Muscle layer of colon (tissue), 2 donors: Measurements from ENCODE around the gene ZNF337.

Experiments used
- H3K27ac ChIP-seq: one replicate; pipeline ENCODE4 v1.7.0; 2013; ENCODE audit warnings: low read depth, mild to moderate bottlenecking, low read length, moderate library complexity
- H3K27me3 ChIP-seq, 2 donors: one replicate each; pipeline ENCODE4 v1.7.0; 2013; ENCODE audit warnings: low read length in 2 of 2, mild to moderate bottlenecking in 2 of 2; ENCODE audit not compliant: insufficient read depth in 2 of 2, control insufficient read depth in 1 of 2
- H3K36me3 ChIP-seq: one replicate; pipeline ENCODE4 v1.7.0; 2013; ENCODE audit warnings: mild to moderate bottlenecking, low read length; ENCODE audit not compliant: insufficient read depth
- H3K4me1 ChIP-seq: one replicate; pipeline ENCODE4 v1.7.0; 2013; ENCODE audit warnings: mild to moderate bottlenecking, low read length; ENCODE audit not compliant: insufficient read depth
- H3K4me3 ChIP-seq, 2 donors: one replicate each; pipeline ENCODE4 v1.7.0; 2013; ENCODE audit warnings: low read length in 2 of 2, low read depth in 1 of 2, mild to moderate bottlenecking in 1 of 2, moderate library complexity in 1 of 2
- H3K9ac ChIP-seq: one replicate; pipeline ENCODE4 v1.7.0; 2013; ENCODE audit warnings: low read length
- H3K9me3 ChIP-seq: one replicate; pipeline ENCODE4 v1.7.0; 2013; ENCODE audit warnings: mild to moderate bottlenecking, low read length
- donor health status: abdominal sarcoma.
- donor health status: Adenocarcinoma of cecum.

The ZNF337 gene

DNA sequence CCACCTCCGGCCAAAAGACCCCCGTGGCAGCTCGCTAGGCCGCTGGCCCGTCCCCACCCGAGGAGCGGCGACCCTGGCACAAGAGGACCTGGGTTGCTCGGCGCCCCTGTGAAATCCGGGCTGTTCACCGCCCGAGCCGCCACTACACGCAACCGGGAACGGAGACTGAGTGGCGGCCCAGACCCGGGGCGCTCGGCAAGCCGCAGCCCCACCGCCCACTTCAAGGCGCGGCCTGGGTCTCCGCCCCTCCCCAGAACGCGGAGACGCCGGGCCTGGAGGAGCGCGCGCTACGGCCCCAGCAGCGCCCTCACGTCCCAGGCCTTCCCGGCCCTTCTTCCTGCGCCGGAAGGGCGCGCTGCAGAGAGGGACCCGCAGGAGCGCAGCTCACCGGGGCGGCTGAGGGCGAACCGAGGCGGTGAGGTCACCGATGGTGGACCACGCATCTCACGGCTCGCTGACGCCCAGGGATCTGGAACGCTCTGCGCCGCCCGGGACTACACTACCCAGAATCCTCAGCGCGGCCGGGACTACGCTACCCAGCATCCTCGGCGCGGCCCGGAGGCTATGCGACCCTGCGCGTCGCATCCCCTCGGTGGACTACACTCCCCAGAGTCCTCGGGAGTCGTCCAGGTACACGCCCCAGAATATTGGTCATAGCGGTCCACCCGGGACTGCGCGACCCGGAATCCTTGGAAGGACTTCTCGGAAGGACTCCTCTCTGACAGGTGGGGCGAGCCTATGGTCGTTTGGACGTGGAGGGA lies at the start of gene ZNF337:
TSS of gene ZNF337 (minus strand) at position 483 of the 761 bp plus-strand sequence. CDS start 10,436 bp downstream, outside the sequence.
- no peaks in the 10 kb centered on the region for H3K9me3 ChIP-seq
- no peaks in the 10 kb centered on the region for H3K36me3 ChIP-seq
- no peaks in the 10 kb centered on the region for H3K27me3 ChIP-seq
- peak within 1 kb of the TSS; percentile 66 to 89 for H3K4me3 ChIP-seq
- peak within 1 kb of the TSS; percentile 79 for H3K27ac ChIP-seq
- peaks cover 7% of the 10 kb centered on the region for H3K4me1 ChIP-seq
- peak within 1 kb of the TSS; percentile 47 for H3K9ac ChIP-seq

DNA sequence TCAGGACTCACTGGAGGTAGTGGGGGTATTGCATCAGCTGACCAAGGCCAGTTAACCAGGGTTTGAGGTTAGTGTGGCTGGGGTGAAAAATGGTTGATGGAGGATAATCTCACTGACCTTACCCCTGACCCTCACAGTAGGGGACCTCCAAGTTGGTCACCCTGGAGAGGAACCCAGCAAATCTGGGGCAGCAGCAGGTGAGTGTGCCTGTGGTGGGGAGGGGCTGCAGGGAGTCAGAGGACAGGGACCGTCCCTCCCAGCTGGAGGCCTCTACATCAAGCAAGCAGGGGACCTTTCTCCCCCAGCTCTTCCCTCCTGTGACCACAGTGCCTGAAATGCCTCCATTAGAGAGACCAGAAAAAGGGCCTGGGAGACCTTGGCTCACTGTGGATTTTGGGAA lies 49.1 kb upstream of the ZNF337 start:
- no peaks in the 10 kb centered on the region for H3K36me3 ChIP-seq
- H3K4me1 ChIP-seq: no peaks in the 10 kb centered on the region
- no peak overlapping the region for H3K4me3 ChIP-seq
- H3K27me3 ChIP-seq: no peaks in the 10 kb centered on the region
- no peak overlapping the region for H3K9ac ChIP-seq
- no peaks in the 10 kb centered on the region for H3K9me3 ChIP-seq
- H3K27ac ChIP-seq: no peak overlapping the region

DNA sequence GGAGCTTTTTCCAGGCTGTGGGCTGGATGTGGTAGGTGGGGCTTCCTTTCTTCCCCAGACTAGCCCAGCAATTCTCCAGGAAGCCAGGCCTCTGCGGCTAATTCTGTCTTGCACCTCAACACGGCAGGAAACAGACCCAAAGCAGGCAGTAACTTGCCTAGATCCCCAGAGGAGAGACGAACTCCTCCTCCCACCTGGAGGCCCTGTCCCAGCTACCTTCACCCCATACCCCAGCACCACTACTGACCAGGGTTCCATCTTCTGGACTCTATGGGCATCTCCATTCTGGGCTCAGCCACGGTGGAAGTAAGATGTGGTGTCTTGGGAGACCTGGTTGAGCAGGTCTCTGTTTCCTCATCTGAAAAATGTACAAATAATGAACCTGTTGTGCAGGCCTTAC lies 48.4 kb upstream of the ZNF337 start:
- Histone ChIP-seq H3K4me3 (no peak overlapping the region), H3K27me3 (no peaks in the 10 kb centered on the region), H3K27ac (no peak overlapping the region), H3K36me3 (no peaks in the 10 kb centered on the region), H3K4me1 (no peaks in the 10 kb centered on the region), H3K9me3 (no peaks in the 10 kb centered on the region), H3K9ac (no peak overlapping the region)

DNA sequence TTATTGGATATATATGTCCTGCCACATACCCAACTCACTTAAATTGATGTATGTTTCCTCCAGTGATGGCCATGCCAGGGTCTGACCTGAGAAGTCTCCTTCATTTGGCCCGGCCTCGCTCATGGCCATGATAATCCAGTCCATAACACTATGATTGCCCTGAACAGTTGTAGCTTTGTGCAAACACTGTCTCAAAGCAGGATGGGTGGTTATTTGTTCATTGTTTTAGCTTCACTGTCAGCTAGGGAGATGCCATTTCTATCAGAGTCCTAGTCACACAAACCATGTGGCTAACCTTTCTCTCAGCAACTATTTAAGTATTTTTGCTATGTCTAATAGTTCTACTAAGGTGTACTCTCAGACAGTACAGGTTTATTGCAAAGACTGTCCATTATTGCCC lies 47.6 kb upstream of the ZNF337 start:
- no peak overlapping the region for H3K9ac ChIP-seq

DNA sequence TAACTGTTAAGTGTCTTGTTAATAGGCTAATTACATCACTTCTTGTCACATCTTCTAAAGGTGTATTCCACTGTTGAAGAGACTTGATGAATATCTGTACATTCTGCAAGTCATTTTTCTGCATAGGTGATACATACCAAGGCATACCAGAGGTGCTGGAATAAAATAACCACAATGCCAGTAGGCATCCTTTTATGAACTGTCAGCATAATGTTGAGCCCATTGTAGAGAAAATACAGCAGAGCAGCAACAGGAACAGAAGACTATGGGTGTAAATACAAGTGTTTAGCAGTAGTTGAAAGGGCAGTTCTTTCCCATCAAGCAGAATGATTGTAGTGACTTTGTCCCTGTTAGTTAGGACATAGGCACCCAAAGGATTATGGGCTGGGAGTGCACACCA lies 44.4 kb upstream of the ZNF337 start:
- Histone ChIP-seq H3K9ac (no peak overlapping the region), H3K4me3 (no peak overlapping the region), H3K4me1 (no peaks in the 10 kb centered on the region), H3K36me3 (no peaks in the 10 kb centered on the region), H3K27me3 (no peaks in the 10 kb centered on the region), H3K9me3 (no peaks in the 10 kb centered on the region), H3K27ac (no peak overlapping the region)

More for the DNA sequence above, 47.6 kb upstream of the ZNF337 start:
- Histone ChIP-seq H3K9me3 (no peaks in the 10 kb centered on the region), H3K4me3 (no peak overlapping the region), H3K27me3 (no peaks in the 10 kb centered on the region), H3K27ac (no peak overlapping the region), H3K4me1 (no peaks in the 10 kb centered on the region), H3K36me3 (no peaks in the 10 kb centered on the region)

DNA sequence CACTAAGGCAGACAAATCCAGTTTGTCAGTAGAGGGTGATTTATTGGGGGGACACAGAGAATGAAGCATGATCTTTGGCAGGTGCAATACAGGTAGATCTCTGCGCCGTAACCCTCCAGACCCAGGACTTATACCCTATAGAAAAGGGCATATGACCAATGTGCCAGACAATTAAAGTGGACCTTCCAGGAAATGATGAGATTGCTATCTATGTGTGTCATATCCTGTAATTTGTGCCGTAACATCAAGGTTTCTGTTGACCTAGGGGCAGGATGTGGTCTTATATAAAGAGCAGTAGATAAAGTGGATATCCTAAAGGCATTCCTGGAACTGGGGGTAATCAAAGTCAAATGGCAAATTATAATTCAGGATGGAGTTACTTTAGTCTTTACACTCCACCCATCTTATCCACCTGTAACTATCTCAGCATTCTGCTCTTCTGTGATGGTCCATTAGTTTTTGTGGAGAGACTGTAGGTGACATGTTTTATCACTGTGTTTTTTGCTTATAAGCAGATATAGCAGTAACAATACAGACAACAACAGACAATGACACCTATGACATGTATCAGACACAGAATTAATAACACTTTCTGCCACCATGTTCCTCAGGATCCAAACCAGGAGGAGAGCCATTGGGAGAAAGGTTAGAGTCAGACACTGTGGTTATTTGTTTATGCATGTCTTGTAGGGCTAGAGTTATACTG lies 43.1 kb upstream of the ZNF337 start:
- Histone ChIP-seq H3K27ac (no peak overlapping the region), H3K4me3 (no peak overlapping the region), H3K36me3 (no peaks in the 10 kb centered on the region), H3K27me3 (no peaks in the 10 kb centered on the region), H3K9me3 (no peaks in the 10 kb centered on the region), H3K4me1 (no peaks in the 10 kb centered on the region), H3K9ac (no peak overlapping the region)

DNA sequence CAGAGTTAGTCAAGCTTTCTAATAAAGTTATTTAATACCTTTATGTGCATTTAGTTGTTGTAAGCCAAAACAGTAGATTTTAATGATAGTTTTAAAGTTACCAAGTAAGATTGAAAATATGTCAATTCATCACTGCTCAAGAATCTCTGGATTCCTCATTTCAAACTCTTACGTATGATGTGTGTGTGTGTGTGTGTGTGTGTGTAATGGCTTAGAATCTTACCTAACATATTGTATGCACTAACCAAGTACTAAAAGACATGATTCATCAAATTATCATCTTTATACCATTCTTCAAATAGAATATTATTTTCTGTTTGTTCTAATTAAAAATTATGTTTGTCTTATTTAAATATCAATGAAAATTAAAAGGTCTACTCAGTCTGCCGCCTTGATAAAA lies 41.5 kb upstream of the ZNF337 start:
- no peaks in the 10 kb centered on the region for H3K4me1 ChIP-seq
- H3K36me3 ChIP-seq: no peaks in the 10 kb centered on the region

DNA sequence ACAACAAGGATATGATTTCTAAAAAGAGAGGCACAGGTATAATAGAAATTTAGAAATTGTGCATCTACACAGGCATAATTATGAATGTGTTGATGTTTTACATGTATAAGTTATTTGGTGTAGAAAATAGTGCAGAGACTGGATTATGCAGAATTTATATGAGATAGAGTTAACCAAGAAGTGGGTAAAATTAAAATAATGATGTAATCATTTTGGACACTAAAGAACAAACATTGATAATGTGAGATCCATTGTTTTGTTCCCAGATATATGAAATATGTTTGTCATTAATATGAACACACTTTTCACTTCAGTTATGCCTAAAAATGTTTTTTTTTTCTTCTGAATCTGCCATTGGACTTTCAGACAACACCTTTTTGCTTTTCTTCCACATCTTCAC lies 37.2 kb upstream of the ZNF337 start:
- no peaks in the 10 kb centered on the region for H3K4me1 ChIP-seq
- H3K9me3 ChIP-seq: no peaks in the 10 kb centered on the region
- no peak overlapping the region for H3K27ac ChIP-seq
- H3K4me3 ChIP-seq: no peak overlapping the region
- H3K36me3 ChIP-seq: no peaks in the 10 kb centered on the region
- H3K27me3 ChIP-seq: no peaks in the 10 kb centered on the region
- no peak overlapping the region for H3K9ac ChIP-seq

More for the DNA sequence above, 41.5 kb upstream of the ZNF337 start:
- Histone ChIP-seq H3K27me3 (no peaks in the 10 kb centered on the region), H3K9me3 (no peaks in the 10 kb centered on the region), H3K27ac (no peak overlapping the region), H3K4me3 (no peak overlapping the region), H3K9ac (no peak overlapping the region)

DNA sequence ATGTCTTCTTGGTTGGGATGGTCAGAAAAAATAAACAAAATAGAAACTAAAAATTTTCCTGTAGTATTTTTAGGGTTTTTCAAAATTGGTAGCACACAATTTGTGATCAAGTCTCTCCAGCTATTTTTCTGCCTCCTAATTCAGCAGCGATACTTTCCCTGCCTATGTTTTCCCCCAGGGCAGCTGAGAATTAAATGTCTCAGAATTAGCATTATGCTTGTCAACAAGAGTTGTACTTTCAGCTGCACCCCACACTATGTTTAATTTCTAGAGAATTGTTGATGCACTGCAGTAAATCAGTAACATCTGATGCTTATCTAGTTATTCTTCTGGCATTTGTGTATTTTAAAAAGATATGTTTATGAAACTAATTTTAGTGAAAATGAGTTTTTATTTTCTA lies 34.2 kb upstream of the ZNF337 start:
- no peaks in the 10 kb centered on the region for H3K27me3 ChIP-seq
- H3K9me3 ChIP-seq: no peaks in the 10 kb centered on the region
- no peak overlapping the region for H3K27ac ChIP-seq
- no peak overlapping the region for H3K9ac ChIP-seq
- no peak overlapping the region for H3K4me3 ChIP-seq
- H3K4me1 ChIP-seq: no peaks in the 10 kb centered on the region
- no peaks in the 10 kb centered on the region for H3K36me3 ChIP-seq

DNA sequence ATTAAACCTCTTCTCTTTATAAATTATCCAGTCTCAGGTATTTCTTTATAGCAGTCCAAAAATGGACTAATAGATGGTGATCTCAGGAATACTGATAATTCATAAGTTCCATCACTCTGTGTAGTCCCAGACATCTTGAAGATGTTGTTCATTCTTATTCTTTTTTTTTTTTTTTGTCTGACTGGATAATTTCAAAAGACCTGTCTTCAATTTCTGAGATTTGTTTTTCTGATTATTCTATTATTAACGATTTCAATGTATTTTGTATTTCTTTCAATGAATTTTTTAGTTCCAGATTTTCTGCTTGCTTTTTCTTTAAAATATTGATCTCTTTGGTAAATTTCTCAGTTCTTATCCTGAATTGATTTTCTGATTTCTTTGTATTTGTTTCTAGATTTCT lies 29.7 kb upstream of the ZNF337 start:
- Histone ChIP-seq H3K9me3 (no peaks in the 10 kb centered on the region), H3K9ac (no peak overlapping the region), H3K27ac (no peak overlapping the region), H3K4me3 (no peak overlapping the region), H3K27me3 (no peaks in the 10 kb centered on the region), H3K4me1 (no peaks in the 10 kb centered on the region), H3K36me3 (no peaks in the 10 kb centered on the region)

DNA sequence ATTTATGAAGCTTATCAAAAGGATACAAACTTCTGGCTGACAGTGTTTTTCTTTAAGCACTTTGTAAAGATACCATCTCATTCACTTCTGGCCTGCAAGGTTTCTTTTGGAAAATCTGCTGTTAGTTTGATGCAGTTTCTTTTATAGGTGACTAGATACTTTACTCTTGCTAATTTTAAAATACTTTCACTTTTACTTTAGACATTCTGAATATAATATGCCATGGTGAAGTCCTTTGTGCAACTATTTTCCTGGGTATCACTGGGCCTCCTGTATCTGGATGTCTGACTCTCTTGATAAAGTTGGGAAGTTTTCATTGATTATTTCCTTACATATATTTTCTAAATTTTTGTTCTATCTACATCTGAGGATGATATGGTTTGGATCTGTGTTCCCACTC lies 29.0 kb upstream of the ZNF337 start:
- Histone ChIP-seq H3K27ac (no peak overlapping the region), H3K27me3 (no peaks in the 10 kb centered on the region), H3K36me3 (no peaks in the 10 kb centered on the region), H3K4me3 (no peak overlapping the region), H3K9ac (no peak overlapping the region), H3K9me3 (no peaks in the 10 kb centered on the region), H3K4me1 (no peaks in the 10 kb centered on the region)

DNA sequence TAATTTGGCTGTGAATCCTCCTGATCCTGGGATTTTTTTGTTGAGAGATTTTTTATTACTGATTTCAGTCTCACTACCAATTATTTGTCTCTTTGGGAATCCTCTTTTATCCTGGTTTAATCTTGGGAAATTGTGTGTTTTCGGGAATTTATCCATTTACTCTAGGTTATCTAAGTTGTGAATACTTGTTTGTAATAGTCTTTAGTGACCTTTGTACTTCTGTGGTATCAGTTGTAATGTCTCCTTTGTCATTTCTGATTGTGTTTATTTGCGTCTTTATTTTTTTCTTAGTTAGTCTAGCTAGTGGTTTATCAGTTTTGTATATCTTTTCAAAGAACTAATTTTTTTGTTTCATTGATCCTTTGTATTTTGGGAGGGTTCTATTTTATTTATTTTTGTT lies 27.3 kb upstream of the ZNF337 start:
- H3K4me1 ChIP-seq: no peaks in the 10 kb centered on the region
- H3K27me3 ChIP-seq: no peaks in the 10 kb centered on the region
- H3K9me3 ChIP-seq: no peaks in the 10 kb centered on the region
- H3K27ac ChIP-seq: no peak overlapping the region
- no peak overlapping the region for H3K9ac ChIP-seq
- no peaks in the 10 kb centered on the region for H3K36me3 ChIP-seq
- H3K4me3 ChIP-seq: no peak overlapping the region
